Activated T-helper 1 cell treated with Interleukin-2 at 50 U/mL for 16 hours (primary cell): ENCODE results near the gene TOMM20.
A peak's percentile ranks its signal among the peaks of the same experiment; 100 is the strongest.
"Not testable (repeated sequence)": the region's sequence is repeated elsewhere in the genome, so short reads cannot be mapped to it uniquely, and the experiment has no call there.

Experiments used
- DNase-seq: peaks from one replicate; pipeline ENCODE4 v3.0.0-alpha.2; 2020; ENCODE audit warnings: low read depth

TOMM20 gene

DNA sequence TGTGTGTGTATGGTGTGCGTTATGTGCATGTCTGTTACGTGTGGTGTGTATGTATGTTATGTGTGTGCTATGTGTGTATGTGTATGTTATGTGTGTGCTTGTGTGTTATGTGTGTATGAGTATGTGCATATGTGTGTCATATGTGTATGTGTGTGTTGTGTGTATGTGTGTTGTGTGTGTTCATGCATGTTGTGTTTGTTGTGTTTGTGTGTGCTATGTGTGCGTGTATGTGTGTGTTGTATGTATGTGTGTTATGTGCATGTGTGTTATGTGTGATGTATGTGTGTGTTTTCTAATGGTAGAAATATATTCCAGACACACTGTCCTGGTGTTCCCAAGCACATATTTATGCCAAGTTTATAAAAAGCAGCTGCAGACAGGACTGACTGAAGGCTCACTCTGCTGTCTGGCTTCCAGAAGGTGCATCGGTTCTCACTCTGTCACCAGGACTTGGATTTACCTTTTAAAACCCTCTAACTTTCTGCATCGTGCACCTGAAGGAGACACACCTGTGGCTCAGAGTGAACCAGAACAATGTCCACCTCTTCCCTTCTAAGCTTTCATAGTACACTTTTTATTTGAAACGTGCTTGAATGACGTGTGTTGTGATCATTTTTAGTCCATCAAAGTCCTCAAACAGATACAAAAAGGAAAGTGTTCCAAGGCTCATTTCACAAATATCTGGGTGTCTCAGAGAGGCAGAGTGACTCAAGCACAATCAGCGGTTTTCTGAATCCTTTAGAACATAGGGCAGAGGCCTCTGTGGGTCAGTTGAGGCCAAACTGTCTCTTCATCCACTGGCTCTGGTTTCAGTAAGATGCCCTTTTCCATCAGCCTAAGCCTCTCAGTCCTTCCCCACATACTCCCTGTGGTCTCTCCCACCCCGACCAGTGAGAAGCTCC lies 49.9 kb downstream of the TOMM20 start:
- DNase-seq: no peak

DNA sequence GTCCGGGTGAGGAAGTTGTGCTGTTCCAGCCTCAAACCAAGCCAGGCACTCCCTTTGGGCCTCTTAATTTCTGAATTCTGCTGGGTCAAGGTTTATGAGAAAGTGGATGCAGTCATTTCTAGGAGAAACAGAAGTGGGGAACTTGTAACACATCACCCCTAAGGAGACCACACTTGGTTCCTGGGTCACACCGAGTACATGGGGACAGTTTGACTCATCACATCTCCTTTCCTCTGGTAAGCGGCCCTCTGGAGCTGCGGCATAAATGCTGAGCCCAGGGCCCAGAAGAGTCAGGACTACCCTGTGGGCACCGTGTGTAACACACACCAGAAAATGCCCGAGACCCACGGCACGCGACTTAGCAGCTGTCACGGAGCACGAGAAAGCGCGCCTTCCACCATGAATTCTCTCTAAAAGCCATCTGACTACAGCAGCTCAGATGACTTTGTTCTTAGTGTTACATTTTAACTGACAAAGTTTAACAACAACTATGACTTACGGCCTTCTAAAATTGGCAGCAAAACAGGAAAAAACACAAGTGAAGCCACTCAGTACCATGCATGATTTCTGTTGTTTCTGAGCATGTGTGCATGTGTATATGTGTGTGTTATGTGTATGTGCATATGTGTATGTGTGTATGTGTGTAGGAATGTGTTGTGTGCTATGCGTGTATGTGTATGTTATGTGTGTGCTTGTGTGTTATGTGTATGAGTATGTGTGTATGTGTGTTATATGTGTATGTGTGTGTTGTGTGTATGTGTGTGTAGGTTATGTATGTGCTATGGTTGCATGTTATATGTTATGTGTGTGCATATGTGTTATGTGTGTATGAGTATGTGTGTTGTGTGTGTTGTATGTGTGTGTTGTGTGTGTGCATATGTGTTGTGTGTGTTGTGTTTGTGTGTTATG lies 50.8 kb downstream of the TOMM20 start:
- no peak for DNase-seq

DNA sequence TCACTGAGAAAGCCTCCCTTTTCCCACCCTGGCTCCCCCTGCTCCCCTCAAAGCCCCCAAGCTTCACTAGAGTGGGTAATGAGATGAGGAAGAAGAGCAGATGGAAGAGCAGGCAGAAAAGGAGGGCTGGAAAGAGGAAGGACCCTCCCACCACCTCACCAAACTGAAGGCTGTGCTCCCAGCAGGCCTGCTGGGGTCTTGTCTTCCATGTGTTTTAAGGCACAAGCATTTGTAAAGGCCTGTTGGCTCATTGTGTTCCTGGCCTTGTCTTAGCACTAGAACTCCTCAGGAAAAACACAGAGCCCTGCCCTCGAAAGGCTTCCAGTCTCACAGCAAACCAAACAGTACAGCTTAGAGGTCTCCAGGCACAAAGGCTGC lies 51.5 kb downstream of the TOMM20 start:
- no peak for DNase-seq

DNA sequence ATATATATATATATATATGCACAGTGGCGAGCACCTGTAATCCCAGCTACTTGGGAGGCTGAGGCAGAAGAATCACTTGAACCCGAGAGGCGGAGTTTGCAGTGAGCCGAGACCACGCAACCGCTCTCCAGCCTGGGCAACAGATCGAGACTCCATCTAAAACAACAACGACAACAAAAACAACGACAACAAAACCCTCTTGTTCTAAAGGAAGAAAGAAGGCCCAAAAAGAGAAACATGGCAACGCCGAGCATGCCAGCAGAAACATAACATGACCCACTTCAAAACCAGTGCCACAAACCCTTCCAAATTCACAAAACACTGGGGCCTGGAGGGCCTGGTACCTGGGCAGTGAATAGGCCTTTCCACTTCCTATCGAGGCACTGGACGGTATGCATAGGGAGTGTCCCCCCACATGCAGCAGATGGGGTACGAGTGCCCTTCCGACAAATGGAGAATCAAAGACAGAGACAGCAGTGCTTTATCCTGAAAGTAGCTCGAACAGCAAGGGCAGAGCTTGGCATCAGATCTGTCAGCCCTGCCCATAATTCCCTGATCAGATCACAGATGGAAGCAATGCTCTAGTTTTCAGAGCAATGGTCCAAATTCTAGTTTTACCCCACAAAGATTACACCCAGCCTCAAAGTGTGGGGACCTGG lies 52.0 kb downstream of the TOMM20 start:
- DNase-seq: no peak

DNA sequence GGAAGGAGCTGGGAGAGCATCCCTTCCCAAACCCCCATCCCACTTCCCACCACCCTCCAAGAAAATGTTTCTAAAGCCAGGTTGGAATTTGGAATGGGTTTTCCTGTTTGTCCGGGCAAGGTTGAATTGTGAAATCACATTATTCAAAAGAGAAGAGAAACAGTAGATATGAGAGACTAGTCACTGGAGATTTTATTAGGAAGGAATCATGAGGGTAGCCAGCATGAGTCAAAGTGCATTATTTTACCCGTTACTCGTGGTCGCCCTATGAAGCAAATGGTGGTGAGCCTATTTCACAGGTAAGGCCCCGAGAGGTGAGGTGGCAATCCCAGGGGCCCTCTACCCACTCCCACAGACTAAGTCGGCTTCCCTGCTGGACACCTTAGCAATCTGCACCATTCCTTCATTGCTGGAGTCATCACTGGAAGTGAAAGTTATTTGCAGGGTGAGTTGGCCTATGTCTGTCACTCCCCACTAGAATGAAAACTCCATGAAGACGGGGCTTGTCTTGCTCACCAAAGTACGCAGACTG lies 52.8 kb downstream of the TOMM20 start:
- no peak for DNase-seq

DNA sequence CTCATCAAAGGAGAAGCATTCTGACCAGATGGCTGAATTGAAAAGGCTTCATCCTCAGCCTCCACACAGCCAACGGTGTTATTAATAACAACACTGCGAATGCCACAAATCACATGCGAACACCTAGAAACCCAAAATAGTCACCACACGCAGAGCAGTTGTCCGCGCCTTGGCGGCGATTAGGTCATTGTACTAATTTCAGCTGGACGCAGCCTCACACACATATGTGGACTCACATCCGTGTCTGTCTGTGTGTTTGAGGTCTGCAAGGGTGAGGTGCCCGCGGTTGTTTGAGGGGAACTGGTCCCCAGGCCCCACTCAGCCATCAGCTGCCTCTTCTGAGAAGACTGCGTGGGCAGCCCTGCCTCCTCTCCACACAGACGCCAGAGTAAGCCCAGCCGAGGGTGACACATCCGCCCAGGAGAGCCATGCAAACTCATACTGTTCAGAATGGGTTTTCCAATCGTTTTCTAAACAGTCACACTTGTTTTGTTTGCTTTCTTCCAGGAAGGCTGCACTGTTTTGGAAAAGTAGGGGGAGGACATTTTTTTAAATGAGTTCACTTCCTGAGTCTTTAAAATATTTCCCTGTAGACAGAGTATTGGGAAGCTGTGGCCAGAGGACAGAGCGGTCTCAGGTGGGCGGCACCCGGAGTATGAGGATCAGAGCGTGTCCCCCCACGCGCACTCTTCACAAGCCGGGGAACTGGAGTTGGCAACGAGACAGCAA lies 53.4 kb downstream of the TOMM20 start:
- peak; percentile 31 for DNase-seq

DNA sequence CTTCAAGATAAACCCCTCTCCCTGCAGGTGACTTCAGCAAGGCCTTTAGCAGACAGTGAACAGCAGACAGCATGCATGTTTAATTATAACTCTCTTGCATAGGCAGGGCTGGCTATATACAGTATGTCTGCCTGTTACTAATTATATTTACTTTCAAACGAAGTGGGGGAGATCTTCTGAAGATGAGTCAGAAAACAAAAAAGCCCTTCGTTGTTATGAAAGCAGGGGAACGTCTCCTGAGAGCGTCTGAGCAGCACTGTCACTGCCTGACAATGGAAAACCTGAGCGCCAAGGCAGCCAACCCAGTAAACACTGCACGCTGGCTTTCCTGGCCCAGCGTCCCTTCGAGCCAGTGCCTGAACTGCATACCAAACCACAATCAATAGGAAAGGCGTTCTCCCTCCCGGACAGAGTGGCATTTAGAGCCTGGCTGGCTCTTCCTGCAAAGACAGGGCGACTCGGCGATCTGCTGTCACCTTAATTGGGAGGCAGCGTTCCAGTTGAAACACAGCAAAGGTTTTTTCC lies 54.1 kb downstream of the TOMM20 start:
- no peak for DNase-seq

DNA sequence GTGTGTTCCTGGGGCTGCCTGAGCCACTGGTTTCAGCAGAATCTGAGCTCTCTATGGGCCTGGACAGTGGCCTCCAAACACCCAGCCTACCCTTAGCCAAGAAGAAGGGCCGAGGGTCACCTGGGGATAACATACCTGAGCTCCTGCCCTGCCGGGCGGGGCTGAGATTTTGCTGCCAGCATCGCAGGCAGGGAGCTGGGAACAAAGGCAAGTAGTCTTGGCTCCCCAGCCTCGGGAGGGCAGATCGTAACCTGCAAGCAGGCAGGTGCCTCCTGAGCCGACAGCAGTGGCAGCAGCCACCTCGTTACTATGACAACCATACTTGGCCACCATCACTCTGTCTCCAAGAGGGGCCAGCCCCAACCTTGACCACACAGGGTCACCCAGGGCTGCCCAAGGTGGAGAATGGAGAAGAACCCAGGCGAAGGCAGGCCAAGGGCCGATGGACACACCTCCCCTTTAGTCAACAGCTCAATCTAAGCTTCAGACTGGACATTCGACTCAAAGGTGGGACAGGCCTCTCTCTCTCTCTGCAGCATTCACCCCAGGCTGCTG lies 54.6 kb downstream of the TOMM20 start:
- no peak for DNase-seq

DNA sequence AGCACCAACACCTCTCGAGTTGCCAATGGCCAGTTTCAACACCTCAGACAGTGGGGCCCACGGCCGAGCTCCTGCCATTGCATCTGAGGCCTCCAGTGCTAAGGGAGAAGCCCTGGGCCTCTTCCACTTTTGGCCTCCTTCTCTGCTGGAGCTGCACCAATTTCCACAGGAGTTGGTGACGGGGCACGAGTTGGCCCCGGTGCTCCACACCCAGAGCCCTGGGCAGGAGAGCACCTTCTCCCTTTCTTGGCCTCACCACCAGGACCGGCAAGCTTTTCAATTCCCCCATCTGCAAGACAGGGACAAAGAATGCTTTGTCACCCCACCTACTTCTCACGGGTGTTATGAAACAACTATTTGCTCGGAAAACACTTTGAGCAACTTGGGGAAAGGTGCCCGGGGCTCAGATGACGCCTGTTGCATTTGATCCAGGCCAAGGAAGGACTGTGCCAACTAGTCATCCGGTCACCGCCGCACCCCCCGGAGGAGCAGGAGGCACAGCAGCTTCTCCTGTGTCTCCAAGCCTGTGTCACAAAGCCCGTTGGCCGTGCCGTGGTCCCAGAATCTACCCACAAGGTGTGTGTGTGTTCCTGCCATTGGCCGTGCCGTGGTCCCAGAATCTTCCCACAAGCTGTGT lies 55.2 kb downstream of the TOMM20 start:
- no peak for DNase-seq

DNA sequence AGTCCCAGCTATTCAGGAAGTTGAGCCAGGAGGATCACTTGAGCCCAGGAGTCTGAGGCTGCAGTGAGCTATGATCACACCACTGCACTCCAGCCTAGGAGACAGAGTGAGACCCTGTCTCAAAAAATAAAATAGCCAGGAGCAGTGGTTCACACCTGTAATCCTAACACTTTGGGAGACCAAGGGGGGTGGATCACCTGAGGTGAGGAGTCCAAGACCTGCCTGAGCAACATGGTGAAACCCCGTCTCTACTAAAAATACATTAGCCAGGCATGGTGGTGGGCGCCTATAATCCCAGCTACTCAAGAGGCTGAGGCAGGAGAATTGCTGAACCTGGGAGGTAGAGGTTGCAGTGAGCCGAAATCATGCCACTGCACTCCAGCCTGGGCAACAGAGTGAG lies 56.1 kb downstream of the TOMM20 start:
- DNase-seq: not testable (repeated sequence)

DNA sequence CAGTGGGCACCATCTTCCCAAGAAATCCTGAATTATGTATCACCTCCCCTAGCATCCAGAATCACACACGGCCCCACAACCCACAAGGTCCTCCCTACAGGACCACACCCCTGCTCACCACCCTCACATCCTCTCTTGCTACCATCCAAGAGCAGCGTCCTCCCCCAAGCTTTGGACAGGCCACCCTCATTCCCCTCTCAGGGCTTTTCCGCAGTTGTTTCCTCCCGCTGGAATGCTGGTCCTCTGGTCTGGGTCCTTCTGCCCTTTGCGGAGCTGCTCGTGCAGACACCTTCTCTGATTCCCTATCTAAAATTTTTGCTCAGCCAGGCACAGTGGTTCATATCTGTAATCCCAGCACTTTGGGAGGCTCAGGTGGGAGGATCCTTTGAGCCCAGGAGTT lies 56.5 kb downstream of the TOMM20 start:
- DNase-seq: no peak

DNA sequence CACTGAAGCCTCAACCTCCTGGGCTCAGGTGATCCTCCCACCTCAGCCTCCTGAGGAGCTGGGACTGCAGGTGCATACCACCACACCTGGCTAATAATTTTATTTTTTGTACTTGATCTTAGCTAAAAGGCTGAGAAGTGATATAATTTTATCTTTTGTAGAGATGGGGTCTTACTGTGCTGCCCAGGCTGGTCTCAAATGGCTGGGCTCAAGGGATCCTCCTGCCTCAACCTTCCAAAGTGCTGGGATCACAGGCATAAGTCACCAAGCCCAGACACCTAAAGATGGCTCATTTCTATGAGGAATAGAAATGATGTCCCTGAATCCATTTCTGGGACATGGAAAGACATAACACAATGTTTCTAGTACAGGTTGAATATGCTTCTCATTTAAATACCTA lies 57.8 kb downstream of the TOMM20 start:
- DNase-seq: no peak

DNA sequence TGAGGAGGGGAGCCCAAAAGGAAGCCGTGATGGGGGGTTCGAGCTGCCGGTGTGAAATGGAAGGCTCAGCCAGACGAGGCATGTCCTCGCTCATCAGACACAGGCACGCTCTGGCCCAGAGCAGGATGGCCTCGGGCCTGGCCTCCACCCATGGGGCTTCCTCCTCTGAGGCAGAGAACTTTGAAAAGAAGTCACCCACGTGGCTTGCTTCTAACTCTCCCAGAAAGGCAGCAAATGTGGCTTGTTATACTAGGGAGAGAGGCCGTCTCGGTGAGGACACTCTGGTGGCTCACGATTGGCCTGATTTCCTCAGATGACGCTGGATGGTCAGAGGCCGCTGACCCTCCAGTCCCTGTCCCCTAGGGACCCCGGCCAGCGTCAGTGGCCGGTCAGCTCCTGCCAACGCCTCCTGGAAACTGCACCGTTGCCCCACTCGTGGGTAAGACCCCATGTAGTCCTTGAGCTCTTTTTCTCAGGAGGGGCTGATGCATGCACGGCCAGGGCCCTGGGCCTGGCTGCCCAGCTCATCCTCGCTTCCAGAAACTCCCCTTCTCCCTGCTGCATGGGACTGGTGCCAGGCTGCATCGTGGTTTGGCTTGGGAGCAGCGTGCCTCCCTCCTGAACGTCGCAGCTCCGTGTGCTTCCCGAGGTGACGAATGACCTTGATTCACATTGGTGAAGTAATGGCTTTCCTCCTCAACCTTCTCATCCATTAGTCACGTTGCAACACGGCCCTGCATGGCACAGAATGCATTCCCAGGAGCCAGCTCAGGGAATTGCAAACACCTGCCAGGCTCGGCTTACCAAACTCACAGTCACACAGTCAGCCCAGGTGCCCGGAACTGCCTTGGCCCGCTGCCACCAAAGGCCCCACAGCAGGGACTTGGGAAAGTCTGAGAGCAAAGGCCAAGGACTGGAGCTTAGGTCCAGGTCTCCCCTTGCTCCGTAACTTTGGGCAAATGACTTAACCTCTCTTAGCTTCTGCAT lies 58.8 kb downstream of the TOMM20 start:
- DNase-seq: no peak

DNA sequence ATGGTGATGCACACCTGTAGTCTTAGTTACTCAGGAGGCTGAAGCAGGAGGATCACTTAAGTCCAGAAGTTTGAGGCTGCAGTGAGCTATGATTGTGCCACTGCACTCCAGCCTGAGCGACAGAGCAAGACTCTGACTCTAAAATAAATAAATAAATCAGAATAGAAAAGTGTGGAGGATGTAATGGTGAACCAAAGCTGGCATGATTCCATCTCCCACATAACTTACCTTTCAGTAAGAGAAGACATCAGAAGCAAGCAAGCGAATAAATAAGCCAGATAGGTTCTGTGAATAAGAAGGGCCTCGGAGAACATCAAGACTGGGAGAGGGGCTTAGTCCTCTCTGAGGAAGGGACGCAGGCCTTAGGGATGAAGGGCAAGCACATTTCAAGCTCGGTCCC lies 59.5 kb downstream of the TOMM20 start:
- DNase-seq: no peak

DNA sequence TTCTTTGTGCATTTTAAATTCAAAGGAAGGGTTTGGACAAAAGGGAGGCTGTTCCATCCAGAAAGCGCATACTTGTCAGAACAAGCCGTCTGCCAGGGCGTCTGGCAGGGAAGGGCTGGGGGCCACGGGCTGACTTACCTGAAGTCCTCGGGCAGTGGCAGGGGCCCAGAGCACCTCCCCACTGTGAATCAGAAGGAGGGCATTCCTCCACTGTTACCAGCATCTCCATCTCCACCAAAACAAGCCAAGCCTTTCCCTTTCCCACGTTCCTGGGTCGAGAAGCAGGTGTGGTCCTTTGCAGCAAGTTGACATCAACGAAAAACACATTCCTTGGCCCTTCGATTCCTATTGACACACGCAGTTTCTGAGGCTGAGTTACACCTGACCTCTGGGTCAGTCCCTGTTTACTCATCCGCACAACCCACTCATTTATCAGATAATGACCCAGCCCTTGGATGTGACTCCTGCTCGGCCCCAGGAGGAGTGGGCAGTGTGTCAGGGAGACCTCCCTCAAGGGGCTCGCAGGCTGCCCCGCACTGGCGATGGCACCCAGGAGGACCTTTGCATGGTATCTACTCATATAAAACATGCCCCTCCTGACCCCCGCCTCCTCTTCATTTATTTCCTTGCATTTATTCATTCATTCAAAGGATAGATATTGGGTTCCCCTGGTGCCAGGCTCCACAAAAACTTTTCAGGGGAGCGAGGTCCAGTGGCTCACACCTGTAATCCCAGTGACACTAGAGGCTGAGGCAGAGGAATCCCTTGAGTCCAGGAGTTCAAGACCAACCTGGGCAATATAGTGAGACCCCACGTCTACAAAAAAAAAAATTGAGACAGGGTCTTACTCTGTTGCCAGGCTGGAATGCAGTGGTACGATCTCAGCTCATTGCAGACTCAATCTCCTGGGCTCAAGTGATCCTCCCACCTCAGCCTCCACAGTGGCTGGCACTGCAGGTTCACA lies 60.2 kb downstream of the TOMM20 start:
- no peak for DNase-seq

DNA sequence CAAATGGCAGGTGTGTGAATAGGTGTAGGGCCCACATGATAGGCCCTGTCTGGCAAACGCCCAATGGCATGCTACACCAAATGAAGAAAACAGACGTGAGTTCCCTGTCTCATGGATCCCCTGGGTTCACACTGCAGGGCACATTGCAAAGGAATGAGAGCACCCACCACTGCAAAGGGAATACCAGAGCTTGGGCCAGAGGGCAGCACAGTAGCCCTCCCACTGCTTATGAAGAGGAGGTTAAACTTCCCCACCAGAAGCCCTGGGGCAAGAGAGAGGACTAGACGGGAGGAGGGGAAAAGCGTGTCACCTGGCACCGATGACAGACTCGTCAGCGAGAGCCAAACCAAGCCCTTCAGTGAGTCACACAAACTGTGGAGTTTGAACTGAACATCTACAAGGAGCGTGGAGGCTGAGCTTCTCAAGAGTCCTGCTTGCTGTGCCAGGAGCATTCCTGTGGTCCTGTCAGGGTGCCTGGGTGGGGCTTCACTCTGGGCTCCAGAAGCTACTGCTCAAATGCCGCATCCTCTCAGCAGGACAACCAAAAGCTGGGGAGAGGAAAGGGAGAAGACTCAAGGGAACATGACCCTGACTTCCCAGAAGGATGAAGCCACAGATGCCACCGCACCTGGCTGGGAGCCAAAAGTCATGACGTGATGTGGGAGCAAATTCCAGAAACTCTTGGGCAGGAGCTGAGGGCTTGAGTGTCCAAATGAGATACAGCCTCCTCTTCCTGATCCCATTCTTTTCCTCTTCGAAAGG lies 61.1 kb downstream of the TOMM20 start:
- no peak for DNase-seq

DNA sequence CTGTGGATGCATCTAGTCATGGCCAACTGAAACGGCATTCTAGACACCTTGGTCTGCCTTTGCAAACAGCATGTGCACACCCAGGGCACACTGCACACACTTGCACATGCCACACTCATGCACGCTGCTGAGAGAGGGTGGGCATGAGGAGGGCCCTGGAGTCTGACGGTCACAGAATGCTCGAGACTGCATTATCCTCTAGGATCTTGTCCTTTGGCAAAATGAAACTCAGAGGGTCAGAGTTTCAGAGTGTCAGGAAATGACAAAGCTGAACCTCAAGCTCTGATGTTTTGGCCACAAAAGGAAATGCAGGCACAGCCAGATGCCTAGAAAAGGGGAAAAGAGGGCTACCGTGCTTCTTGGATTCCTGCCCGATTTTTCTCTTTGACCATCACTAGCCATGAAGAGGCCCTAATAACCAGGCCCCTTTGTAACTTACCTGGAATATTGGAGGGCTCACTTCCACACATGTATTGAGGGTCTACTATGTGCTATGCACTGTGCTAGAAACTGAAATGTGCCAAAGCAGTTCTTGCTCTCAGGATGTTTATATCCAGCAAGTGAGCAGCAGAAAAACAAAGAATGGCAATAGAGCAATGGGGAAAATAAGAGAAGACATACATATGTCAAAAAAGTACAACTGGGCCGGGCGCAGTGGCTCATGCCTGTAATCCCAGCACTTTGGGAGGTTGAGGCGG lies 65.4 kb downstream of the TOMM20 start:
- DNase-seq: no peak
